ENCODE results near the gene SMIM12.
"Not testable (repeated sequence)": the region's sequence is repeated elsewhere in the genome, so short reads cannot be mapped to it uniquely, and the experiment has no call there.

SMIM12 gene

GRCh38 chr1:34845131-34845901, 14.2 kb downstream of the SMIM12 start:
- DNase-seq = no peak

GRCh38 chr1:34844252-34844634, 15.3 kb downstream of the SMIM12 start:
- peak in 11 of 58 donors; percentile 14 to 59 (median 34) for DNase-seq

GRCh38 chr1:34843392-34844251, 15.9 kb downstream of the SMIM12 start:
- peak in 1 of 58 donors; percentile 6 for DNase-seq

DNA sequence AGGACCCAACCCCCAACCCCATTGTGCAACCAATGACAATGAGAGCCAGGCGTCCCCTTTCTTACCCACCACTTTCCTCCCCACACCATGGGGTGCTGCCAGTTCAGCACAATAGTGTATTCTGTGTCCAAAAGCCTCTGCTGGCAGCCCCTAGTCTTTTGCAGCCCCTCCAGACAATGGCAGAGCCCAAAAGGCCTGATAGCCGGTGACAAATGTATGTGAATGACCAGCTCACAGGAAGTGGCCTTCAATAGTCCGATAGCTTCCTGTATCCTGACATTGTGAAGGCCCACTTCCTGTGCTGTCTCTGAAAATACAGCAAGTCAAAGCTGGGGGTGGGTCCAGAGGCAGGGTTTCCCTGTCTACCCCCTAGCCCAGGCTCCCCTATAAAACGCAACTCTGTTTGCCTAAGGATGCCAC, 16.6 kb downstream of the SMIM12 start:
- peak in 2 of 58 donors; percentile 11 to 41 for DNase-seq

DNA sequence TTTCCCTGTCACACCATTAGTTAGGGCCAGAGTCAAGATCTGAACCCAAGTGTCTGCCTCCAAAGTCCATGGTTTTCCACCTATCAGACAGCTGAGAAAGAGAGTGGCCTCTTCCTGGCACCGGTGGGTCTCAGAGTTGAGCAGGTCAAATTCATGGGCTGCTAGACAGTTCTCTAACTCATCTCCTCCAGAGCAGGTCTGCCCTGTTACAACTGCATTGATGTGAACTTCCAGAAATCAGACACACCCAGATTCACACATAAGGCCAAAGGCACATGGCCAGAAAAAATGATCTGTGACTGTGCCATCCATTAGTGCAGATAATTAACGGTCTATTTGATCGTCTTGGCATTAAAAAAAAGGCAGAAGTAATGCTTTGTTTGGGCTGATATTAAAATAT, 17.5 kb downstream of the SMIM12 start:
- DNase-seq = no peak

DNA sequence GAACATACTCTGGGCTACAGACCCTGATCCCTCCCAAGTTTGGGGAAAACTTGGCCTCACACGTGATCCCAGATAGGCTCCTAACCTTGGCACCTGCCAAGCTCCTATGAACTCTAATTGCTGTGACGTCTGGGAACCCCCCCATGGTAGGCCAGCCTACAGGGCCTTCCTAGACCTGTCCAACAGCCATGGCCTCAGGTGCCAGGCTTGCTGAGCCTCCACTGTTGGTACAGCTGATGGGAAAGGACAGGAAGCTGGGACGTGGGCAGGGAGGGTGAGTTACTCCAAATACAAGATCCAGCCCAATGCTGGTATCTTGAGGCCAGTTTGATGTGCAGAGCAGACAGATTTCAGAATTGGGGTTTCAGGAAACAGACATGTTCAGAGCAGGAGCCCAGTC, 19.1 kb downstream of the SMIM12 start:
- no peak for DNase-seq

DNA sequence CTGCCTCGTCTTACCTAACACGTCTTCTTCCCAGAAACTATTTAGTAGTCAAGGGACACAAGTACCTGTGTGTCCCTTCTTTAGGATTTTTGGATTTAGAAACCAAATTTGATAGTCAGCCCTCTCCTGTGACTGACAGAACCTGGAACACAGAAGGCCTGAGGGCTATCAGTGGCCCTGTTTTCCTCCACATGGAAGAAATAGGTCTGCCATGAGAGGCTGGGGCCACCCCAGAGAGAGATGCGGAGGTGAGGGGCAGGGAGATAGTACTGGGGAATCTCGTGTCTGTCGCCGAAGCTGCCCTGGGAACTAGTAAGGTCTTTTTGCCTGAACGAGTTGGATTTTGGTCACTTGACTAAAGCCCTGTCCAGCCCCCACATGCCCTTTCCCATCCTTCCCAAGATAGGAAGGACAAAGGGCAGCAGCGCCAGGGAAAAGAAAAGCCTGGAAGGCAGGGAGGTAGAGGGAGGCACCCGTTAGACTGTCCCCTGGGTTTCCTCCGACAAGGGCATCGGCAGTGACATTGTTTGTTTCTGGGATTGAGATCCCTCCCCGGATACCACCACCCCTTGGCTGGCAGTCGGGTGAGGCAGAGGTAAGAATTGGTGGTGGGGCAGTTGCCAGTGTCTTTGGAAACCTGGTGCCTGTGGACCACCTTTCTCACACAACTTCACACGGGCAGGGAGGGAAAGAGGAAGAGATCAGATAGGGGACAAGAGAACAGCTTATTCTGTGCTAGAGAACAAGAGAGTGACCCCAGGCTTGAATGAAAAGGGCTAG, 19.8 kb downstream of the SMIM12 start:
- no peak for DNase-seq

DNA sequence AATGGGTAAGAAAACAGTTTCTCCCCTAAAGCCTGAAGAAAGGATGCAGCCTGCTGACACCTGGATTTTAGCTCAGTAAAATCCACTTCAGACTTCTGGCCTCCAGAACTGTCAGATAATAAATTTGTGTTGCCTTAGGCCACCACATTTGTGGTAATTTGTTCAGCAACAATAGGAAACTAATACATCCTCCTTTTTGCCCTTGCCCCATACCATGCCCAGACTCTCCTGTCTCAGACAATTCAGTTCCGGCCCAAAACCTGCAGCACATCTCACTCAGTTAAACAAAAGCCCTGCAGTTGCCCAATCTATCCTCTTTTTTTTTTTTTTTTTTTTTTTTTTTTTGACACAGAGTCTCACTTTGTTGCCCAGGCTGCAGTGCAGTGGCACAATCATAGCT, 25.8 kb downstream of the SMIM12 start:
- no peak for DNase-seq

- DNase-seq = no peak
Observed at GRCh38 chr1:34831721-34832246, 27.8 kb downstream of the SMIM12 start.

GRCh38 chr1:34829250-34829649, 30.3 kb downstream of the SMIM12 start:
- DNase-seq = no peak

DNA sequence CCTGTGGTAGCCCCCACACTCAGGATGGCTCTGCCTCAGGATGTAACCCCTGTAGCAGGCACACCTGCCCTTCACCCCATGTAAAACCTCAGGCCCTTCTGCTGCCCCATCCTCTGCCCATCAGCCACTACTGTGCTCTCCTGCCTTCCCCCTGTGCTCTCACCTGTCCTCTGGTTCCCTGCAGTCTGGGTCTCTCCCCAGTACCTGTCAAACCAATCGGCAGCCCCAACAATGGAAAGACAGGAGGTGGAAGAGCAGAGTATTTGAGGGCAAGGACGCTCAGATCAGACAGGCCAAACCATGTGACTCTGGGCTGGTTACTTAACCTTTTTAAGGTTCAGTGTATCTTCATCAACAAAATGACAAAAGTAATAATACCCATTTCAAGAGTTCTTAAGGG, 30.9 kb downstream of the SMIM12 start:
- DNase-seq = no peak

DNA sequence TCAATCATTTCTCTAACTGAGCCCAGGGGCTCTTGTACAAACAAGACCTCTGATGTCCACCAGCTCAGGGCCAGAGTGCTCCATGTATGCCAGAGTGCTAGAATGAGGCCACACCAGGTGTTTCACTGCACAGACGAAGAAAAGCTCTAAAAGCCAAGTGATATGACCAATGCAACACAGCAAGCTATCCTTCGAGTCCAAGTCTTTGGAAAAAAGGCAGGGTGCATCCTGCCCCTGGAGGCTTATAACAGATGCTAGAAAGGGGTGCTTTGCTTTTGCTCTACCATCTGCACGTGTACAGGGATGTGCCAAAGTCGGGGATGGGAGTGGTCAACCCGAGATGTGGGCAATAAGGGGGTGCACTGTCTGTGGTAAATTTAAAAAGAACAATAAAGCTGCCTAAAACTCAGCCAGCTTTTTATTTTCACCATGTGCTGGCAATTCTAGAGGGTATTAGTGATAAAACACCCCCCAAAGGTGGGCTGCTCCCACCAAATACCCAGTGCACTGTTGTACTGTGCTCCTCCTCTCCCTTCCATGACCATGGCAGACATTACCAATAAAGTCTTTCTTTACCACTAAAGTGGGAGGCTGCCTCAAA, 32.1 kb downstream of the SMIM12 start:
- no peak for DNase-seq

DNA sequence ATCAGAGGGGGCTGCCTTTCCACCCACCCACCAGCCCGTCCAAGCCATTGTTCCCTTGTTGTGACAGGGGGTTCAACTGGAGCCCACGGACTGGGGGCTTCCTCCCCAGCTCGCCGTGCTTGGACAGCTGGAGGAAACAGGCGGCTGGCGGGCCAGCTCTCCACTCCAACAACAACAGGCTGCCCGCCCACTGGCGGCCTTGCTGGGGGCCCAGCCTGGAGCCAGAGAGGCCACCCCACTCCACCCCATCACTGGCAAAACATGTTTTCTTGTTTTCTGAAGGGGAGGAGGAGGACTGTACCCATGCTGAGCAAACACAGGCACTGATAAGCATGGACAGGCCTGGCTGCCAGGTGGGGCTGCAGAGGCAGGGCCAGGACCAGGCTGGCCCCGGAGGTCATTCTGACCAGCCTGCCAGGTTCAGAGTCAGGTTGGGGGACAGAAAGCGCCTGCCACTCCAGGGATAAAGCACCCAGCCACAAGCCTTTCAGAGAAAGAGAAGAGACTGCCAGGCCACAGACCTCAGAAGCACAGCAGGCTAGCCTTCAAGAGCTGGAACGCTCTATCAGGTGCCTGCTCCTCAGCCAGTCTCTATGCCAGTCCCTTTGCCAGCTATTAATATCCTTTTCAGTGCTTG, 34.0 kb downstream of the SMIM12 start:
- DNase-seq = no peak

- no peak for DNase-seq
Observed at GRCh38 chr1:34824817-34825454, 34.6 kb downstream of the SMIM12 start.

GRCh38 chr1:34822202-34822601, 37.3 kb downstream of the SMIM12 start:
- DNase-seq = no peak

GRCh38 chr1:34818862-34819261, 40.7 kb downstream of the SMIM12 start:
- not testable (repeated sequence) for DNase-seq

DNA sequence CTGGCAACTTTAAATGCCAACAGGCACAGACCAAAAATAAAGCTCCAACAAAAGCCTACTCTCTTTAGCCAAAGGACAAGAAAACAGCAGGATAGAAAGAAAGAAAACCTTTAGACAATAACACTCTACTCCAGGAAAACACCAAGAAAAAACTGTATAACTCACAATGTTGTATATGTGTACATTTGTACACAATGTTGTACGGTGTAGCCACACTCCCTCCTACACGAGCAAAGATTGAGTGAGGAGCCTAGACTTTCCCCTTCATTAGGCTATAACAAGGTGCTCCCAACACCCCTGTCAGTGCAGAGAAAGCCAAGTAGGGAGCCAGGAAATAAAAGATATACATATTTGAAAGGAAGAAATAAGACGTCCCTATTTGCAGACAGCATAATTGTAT, 42.8 kb downstream of the SMIM12 start:
- DNase-seq = no peak

DNA sequence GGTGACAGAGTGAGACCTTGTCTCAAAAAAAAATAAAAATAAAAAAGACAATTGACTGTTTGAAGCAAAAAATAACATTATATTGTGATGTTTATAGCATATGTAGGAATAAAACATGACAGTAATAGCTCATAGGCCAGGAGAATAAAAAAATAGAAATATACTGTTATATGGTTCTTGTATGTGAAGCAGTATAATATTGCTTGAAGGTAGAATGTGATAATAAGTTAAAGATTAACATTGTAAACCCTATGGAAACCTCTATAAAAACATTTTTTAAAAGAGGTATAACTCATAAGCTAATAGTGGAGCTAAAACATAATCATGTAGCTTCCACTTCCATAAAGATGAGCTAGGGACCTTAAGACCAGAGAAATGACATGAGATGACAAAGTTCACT, 43.2 kb downstream of the SMIM12 start:
- DNase-seq = no peak

DNA sequence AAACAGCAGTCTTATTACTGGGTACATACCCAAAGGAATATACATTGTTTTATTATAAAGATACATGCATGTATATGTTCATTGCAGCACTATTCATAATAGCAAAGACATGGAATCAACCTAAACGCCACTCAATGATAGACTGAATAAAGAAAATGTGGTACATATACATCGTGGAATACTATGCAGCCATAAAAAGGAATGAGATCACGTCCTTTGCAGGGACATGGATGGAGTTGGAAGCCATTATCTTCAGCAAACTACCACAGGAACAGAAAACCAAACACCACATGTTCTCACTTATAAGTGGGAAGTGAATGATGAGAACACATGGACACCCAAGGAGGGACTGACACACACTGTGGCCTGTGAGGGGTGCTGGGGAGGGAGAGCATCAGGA, 48.8 kb downstream of the SMIM12 start:
- DNase-seq = not testable (repeated sequence)

All from anterior cingulate cortex (tissue), 58 donors.